ENCODE data around the gene SESN1. TPM values are rescaled to one million over a fixed set of nuclear protein-coding genes. Genes with fewer than 3 reads are reported as not detected.

The SESN1 gene
- total RNA-seq, 6 experiments from 2014 or later: 8.7 to 17.1 (median 11.9) TPM

DNA sequence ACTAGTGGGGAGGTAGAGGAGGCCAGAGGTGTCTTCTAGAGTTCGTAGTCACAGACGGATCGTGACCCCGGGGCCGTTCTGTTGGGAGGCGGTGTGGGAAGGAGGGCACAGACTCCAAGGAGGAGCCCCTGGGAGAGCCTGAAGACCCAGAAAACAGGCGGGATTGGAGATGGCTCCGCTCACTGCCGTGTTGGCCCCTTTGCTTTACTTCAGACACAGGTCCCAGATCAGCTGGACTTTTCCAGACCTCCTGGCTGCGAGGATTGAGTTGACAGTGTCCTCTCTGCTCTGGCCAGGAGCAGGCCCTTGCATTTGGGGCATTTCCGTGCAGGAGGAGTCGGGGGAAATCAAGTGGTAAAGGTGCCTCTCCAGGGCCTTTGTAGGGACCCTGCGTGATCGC lies 133.6 kb downstream of the SESN1 start:
- Histone ChIP-seq H3K4me1 (no peaks in the 10 kb centered on the region), H3K36me3 (no peaks in the 10 kb centered on the region), H3K9me3 (no peaks in the 10 kb centered on the region), H3K4me3 (no peak overlapping the region), H3K27ac (no peak overlapping the region), H3K27me3 (no peaks in the 10 kb centered on the region)
- WGBS (ENCODE audit: insufficient coverage, low coverage, low lambda C conversion rate, missing lambda C conversion rate): 94% methylated on average over 12 of the region's 14 CpGs
- ATAC-seq (no peak), DNase-seq (no peak)
- intact Hi-C loops (cut with DNase I): no loop called here
- TF ChIP-seq POLR2A (IDR thresholded peaks at IDR 0.05): no peak
- TF ChIP-seq, protein P1, sequence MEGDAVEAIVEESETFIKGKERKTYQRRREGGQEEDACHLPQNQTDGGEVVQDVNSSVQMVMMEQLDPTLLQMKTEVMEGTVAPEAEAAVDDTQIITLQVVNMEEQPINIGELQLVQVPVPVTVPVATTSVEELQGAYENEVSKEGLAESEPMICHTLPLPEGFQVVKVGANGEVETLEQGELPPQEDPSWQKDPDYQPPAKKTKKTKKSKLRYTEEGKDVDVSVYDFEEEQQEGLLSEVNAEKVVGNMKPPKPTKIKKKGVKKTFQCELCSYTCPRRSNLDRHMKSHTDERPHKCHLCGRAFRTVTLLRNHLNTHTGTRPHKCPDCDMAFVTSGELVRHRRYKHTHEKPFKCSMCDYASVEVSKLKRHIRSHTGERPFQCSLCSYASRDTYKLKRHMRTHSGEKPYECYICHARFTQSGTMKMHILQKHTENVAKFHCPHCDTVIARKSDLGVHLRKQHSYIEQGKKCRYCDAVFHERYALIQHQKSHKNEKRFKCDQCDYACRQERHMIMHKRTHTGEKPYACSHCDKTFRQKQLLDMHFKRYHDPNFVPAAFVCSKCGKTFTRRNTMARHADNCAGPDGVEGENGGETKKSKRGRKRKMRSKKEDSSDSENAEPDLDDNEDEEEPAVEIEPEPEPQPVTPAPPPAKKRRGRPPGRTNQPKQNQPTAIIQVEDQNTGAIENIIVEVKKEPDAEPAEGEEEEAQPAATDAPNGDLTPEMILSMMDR (IDR thresholded peaks at IDR 0.05): no peak

DNA sequence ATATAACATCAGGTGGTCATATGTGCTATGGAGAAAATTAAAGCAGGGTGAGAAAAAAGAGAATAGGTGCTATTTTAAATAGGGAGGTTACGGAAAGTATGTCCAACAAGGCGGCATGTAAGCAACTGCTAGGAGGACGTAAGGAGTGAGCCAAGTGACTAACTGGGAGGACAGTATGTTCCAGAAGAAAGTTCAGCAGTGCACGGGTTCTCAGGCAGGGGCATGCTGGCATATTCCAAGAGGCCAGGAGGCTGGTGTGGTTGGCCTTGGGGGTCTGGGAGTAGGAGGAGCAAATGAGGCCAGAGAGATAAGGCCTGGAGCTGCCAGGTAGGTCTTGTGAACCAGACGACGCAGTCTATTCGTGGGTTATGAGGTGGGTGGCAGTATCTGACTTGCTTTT lies 134.0 kb downstream of the SESN1 start:
- Histone ChIP-seq H3K9me3 (no peaks in the 10 kb centered on the region), H3K27ac (no peak overlapping the region), H3K27me3 (no peaks in the 10 kb centered on the region), H3K4me3 (no peak overlapping the region), H3K4me1 (no peaks in the 10 kb centered on the region), H3K36me3 (no peaks in the 10 kb centered on the region)
- no peak for ATAC-seq
- intact Hi-C loops (cut with DNase I): no loop called here
- WGBS (ENCODE audit: insufficient coverage, low coverage, low lambda C conversion rate, missing lambda C conversion rate): 92% methylated on average over 7 of the region's 7 CpGs
- DNase-seq: no peak
- TF ChIP-seq, protein P1 (IDR thresholded peaks at IDR 0.05): no peak
- no peak for TF ChIP-seq POLR2A (IDR thresholded peaks at IDR 0.05)

DNA sequence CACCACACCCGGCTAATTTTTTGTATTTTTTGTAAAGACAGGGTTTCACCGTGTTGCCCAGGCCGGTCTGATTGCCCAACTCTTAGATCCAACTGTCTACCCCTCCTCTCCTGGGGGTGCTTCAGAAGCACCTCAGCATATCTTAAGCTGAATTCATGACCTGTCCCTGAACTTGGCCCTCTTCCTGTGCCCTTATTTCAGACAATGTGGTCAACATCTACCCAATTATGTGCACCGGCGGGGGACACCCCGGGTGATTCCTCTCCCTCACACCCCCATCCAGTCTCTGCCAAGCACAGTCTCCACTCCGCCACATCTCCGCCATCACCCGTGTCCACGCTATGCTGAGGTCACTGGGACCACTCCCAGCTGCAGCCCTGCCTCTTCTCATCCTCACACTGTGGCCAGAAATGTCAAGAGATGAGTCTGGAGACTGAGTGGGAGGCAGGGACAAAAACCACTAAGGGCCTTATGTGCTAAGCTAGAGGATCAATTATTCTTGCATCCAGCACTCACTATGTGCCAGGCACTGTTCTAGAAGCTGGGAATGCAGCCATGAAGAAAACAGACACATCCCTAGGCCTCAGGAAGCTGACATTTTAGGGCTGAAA lies 134.6 kb downstream of the SESN1 start:
- no peaks in the 10 kb centered on the region for H3K4me1 ChIP-seq
- DNase-seq: no peak
- WGBS (ENCODE audit: insufficient coverage, low coverage, low lambda C conversion rate, missing lambda C conversion rate): 75% methylated on average over 7 of the region's 10 CpGs
- no peaks in the 10 kb centered on the region for H3K36me3 ChIP-seq
- H3K9me3 ChIP-seq: no peaks in the 10 kb centered on the region
- no peaks in the 10 kb centered on the region for H3K27me3 ChIP-seq
- no peak for TF ChIP-seq POLR2A (IDR thresholded peaks at IDR 0.05)
- TF ChIP-seq, protein P1 (IDR thresholded peaks at IDR 0.05): no peak
- H3K4me3 ChIP-seq: no peak overlapping the region
- intact Hi-C loops (cut with DNase I): no loop called here
- ATAC-seq: no peak
- no peak overlapping the region for H3K27ac ChIP-seq

DNA sequence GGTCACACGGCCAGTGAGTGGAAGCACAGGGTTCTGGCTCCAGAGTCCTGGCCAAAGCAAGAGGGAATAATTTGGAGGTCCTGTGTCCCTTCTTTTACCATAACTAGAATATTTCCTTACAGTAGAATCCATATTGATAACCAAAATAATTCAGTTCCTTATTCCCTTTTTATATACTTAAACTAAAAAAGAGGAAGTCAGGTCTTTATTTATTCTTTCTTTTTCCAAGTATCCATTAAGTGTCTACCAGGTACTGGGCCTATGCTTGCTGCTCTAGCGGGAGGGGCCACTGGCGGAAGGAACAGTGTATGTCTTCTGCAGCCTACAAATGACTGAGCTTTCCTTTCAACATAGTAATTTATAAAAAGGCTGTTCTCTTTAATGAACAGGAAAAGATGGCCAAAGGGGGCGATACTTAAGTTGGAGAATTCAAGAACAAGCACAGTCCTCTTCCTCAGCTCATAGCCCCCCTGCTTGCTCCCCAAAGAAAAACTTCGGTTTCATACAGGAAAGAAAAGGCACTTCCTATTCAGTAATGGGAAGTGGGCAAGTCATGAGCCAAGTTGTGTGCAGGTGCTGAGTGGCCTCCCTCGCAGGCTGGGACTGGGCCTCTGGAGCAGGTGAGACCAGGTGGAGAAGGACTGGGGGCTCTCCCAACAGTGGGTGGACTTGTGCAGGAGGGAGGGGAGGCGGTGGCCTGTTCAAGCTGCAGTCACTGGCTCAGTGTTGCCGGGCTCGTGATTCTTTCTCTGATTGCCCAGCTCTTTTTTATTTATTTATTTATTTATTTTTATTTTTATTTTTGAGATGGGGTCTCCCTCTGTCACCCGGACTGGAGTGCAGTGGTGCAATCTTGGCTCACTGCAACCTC lies 135.5 kb downstream of the SESN1 start:
- no peak overlapping the region for H3K27ac ChIP-seq
- no peak overlapping the region for H3K4me3 ChIP-seq
- H3K4me1 ChIP-seq: no peaks in the 10 kb centered on the region
- intact Hi-C loops (cut with DNase I): no loop called here
- H3K9me3 ChIP-seq: no peaks in the 10 kb centered on the region
- H3K27me3 ChIP-seq: no peaks in the 10 kb centered on the region
- H3K36me3 ChIP-seq: no peaks in the 10 kb centered on the region
- TF ChIP-seq POLR2A (IDR thresholded peaks at IDR 0.05): no peak
- TF ChIP-seq, protein P1 (IDR thresholded peaks at IDR 0.05): no peak
- WGBS (ENCODE audit: insufficient coverage, low coverage, low lambda C conversion rate, missing lambda C conversion rate): 77% methylated on average over 8 of the region's 10 CpGs
- ATAC-seq (peak in 1 of 4 donors; percentile 36), DNase-seq (no peak)

Data from right lobe of liver (tissue), 6 donors.